Activated T-helper 17 cell treated with anti-CD3 and anti-CD28 coated beads, Interleukin-2, amount 50 U/mL, for 72 hours (primary cell): ENCODE results near the gene SEZ6L. TPM values are rescaled to one million over a fixed set of nuclear protein-coding genes. Genes with fewer than 3 reads are reported as not detected.

Experiments used
- ATAC-seq: fragments of 150-1000 bp; cut with Tn5 transposase; replicated peaks from 2 replicates; pipeline ENCODE4 v1.10.0; 2021; ENCODE audit warnings: mild to moderate bottlenecking, moderate library complexity
- H3K27ac Mint-ChIP-seq: one replicate; pipeline ENCODE4 v1.8.0; 2022; ENCODE audit warnings: mixed read lengths
- H3K27me3 Mint-ChIP-seq: one replicate; pipeline ENCODE4 v1.8.0; 2022; ENCODE audit warnings: mixed read lengths
- H3K36me3 Mint-ChIP-seq: one replicate; pipeline ENCODE4 v1.8.0; 2022; ENCODE audit warnings: low read depth, mild to moderate bottlenecking, mixed read lengths
- H3K4me1 Mint-ChIP-seq: one replicate; pipeline ENCODE4 v1.8.0; 2022; ENCODE audit warnings: mixed read lengths
- H3K4me3 Mint-ChIP-seq: one replicate; pipeline ENCODE4 v1.8.0; 2022; ENCODE audit warnings: mild to moderate bottlenecking, mixed read lengths
- H3K9me3 Mint-ChIP-seq: one replicate; pipeline ENCODE4 v1.8.0; 2022; ENCODE audit warnings: mixed read lengths
- total RNA-seq, 2 donors: library from RNA; stranded (reverse); gene quantifications; one replicate each; pipeline ENCODE4 v1.2.3, GENCODE V29; 2022

SEZ6L gene
- total RNA-seq, 2 donors from 2014 or later, result 0.48 TPM; not detected in 1

DNA sequence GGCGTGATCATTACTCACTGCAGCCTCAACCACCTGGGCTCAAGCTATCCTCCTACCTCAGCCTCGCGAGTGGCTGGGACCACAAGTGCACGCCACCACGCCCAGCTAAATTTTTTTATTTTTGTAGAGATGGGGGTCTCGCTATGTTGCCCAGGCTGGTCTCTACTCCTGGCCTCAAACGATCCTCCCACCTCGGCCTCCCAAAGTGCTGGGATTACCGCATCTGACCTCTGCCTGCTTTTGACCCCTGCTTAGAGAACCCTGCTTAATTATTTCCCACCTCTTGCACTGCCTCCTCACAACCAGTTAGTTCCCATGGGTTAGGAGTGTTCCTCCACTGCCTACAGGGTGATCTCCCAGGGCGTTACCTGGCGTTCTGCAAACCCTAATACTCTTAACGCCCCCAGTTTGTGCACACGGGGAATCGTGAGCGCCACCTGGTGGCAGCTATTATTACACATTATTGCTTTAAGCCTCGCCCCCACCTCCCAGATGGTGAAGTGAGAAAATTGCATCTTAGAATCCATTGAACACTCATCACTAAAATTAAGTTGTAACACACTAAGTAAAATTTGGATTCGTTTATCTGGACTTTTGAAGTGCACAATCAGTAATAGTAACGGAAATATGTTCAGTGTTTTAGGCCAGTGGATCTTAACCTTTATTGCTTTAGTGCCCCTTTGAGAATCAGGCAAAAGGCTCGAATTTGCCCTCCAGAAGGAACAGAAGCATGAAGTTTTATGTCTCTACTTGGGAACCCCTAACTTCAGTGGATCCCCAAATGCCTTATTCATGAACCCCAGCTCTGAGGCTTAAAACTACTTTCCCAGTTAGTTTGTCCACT, 198.4 kb downstream of the SEZ6L start:
- Mint-ChIP-seq H3K4me1 (no peaks in the 10 kb centered on the region), H3K4me3 (no peak overlapping the region), H3K27me3 (peaks cover 14% of the 10 kb centered on the region), H3K9me3 (no peaks in the 10 kb centered on the region), H3K27ac (no peak overlapping the region), H3K36me3 (no peaks in the 10 kb centered on the region)
- peak; percentile 65 for ATAC-seq

DNA sequence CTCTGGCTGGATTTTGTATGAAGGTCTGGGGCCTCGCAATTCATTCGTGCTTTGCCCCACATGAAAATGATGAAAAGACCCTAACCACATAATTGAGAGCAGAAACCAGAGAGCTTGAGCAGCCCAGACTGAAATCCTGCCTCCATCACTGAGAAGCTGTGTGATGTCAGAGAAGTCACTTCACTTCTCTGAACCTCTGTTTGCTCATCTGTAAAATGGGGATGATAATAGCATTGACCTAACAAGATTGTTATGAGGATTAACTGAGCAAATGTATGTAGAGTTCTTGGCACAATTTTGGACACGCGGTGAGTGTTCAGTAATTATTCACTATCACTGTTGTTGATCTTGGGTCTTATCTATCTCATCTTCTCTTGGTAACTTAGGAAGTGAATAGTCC, 203.6 kb downstream of the SEZ6L start:
- Mint-ChIP-seq H3K9me3 (no peaks in the 10 kb centered on the region), H3K36me3 (no peaks in the 10 kb centered on the region), H3K27me3 (peaks cover 30% of the 10 kb centered on the region), H3K4me1 (peaks cover 6% of the 10 kb centered on the region), H3K27ac (no peak overlapping the region), H3K4me3 (no peak overlapping the region)
- ATAC-seq, result no peak

DNA sequence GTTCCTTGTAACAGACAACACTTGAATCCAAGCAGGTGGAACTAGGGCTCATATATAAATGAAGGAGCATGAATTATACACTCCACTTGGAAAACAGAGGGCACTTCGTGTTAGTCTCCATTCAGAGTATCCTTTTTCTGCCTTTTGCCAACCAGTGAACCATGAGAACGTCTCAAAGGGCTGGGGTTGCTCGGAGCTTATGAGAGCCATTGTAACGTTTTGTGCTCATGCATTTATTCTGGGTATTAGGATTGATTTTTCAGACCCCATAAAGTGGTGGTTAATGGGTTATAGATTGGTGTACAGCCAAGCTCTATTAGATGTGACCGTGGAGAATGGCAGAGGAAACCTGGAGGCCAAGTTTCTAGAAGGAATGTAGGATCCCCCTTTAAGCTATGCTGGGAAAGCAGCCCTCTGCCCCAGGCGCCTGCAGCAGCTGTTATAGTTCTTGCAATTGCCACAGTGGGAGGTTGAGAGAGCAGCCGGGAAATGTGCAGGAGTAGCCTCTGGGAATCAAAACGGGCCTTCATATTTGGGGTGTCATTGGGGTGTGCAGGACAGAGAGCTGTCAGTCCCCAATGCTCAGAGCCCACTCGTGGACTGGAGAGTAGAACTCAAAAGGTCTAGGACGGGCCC, 205.2 kb downstream of the SEZ6L start:
- peaks cover 39% of the 10 kb centered on the region for H3K27me3 Mint-ChIP-seq
- H3K4me1 Mint-ChIP-seq, result peaks cover 6% of the 10 kb centered on the region
- H3K4me3 Mint-ChIP-seq, result no peak overlapping the region
- no peak for ATAC-seq
- no peaks in the 10 kb centered on the region for H3K36me3 Mint-ChIP-seq
- no peak overlapping the region for H3K27ac Mint-ChIP-seq
- H3K9me3 Mint-ChIP-seq, result no peaks in the 10 kb centered on the region

DNA sequence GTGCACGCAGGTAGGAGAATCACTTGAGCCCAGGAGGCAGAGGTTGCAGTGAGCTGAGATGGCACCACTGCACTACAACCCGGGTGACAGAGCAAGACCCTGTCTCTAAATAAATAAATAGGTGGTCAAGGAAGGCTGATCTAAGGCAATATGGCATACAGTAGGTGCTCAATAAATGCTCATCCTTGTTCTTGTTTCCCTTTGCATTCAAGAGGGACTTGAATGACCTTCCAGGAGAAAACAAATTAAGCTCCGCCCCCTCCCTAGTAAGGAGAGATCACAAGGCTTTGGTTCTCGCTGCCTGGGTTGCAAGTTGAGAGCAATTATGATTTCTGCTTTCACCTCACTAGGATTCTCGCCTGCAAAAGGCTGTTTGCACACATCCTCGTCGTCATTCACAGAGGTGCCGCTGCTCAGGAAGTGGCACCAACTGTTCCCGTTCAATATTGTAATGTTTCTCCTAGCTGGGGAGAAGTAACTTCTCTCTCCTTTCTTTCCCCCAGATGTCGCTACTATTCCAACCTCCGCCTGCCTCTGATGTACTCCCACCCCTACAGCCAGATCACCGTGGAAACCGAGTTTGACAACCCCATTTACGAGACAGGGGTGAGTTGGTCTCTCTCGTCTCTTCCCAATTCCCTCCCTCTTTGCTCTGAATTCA, 208.0 kb downstream of the SEZ6L start:
- Mint-ChIP-seq H3K36me3 (no peaks in the 10 kb centered on the region), H3K27ac (peak overlapping the region; percentile 21), H3K4me1 (peaks cover 6% of the 10 kb centered on the region), H3K4me3 (peak overlapping the region; percentile 18), H3K27me3 (peaks cover 44% of the 10 kb centered on the region), H3K9me3 (no peaks in the 10 kb centered on the region)
- no peak for ATAC-seq

DNA sequence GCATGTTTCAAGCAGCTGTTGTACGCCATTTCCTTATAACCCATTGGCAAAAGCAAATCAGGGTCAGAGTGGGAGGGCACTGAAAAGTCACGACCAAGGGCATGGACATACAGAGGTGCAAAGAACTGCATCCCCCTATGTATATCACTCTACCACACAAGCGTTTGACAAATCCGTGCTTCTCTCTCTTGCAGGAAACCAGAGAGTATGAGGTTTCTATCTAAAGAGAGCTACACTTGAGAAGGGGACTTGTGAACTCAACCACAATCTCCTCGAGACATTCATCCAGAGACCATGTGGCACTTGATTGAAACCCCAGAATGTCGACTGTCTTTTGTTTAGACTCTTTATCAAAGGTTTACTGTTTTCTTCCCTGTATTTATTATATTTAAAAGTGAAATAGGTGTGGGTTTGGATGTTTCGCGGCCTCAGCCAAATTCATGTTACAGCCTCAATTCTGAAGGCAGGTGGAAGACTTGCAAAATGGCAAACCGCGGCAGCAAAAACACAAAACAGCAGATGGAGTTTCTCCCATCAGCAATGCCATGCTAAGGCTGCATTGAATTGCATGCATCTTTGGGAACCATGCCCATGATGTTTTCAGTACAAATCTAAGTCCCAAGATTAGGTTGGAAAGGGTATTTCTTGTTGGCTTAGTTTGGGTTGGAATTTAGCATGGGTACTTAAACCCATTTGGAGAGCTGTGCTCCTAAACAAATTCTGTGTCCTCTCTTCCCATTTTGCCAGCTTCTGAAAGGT, 211.0 kb downstream of the SEZ6L start:
- Mint-ChIP-seq H3K4me1 (peaks cover 6% of the 10 kb centered on the region), H3K27me3 (peaks cover 54% of the 10 kb centered on the region), H3K27ac (no peak overlapping the region), H3K9me3 (no peaks in the 10 kb centered on the region), H3K36me3 (no peaks in the 10 kb centered on the region), H3K4me3 (no peak overlapping the region)
- no peak for ATAC-seq

DNA sequence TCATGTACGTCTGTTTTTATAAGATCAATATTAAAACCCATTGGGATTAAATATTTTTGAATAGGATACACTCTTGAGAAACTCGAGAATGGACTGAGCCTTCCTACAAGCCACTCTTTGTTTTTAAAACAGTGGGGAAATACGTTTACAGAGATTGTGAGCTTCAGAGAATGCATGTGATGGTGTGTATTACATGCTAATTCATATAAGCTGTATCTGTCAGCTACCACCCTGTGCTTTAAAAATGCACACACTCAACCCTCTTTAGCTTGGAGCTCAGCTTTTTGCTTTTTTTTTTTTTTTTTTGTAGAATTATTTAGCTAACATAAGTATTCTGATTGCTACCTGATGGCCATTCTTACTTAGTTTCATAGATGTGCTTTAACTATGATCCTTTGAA, 213.5 kb downstream of the SEZ6L start:
- H3K9me3 Mint-ChIP-seq, result no peaks in the 10 kb centered on the region
- H3K4me1 Mint-ChIP-seq, result no peaks in the 10 kb centered on the region
- H3K27me3 Mint-ChIP-seq, result peaks cover 45% of the 10 kb centered on the region
- ATAC-seq, result no peak
- no peaks in the 10 kb centered on the region for H3K36me3 Mint-ChIP-seq
- no peak overlapping the region for H3K27ac Mint-ChIP-seq
- H3K4me3 Mint-ChIP-seq, result no peak overlapping the region

DNA sequence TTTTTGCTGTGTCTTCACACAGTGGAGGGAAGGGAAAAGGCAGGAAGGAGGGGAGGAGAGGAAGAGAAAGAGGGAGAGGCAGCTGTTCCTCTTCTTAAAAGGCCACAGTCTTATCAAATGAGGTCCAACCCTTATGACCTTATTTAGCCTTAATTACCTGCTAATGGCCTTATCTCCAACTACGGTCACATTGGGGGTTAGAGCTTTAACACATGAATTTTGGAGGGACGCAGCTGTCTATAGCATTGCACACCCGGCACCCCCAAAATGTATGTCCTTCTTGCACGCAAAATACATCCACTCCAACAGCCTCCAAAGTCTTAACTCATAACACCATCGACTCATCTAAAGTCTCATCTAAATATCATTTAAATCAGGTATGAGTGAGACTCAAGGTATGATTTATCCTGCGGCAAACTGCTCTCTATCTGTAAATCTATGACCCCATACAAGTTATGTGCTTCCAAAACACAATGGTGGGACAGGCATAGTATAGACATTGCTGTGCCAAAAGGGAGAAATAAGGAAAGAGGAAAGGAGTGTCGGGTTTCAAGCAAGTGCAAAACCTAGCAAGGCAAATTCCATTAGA, 214.8 kb downstream of the SEZ6L start:
- Mint-ChIP-seq H3K4me3 (no peak overlapping the region), H3K27me3 (peaks cover 44% of the 10 kb centered on the region), H3K36me3 (no peaks in the 10 kb centered on the region), H3K27ac (no peak overlapping the region), H3K9me3 (no peaks in the 10 kb centered on the region), H3K4me1 (no peaks in the 10 kb centered on the region)
- ATAC-seq, result no peak

DNA sequence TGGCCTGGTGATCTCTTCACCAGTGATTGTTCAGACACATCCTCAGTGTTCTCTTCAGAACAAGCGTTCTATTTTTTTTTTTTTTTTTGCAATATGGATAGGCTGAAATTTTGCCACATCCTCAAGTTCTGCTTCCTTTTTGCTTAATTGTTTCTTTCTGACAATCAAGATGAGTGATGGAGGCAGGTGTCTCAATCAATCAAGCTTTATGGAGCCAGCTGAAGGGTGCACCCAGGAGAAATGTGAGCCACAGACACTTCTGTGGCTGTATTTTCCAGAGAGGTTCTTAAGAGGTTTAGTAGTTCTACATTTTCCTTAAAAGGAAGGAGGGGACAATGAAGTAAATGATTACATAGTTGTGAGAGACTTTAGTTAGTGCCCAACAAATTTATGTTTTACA, 215.9 kb downstream of the SEZ6L start:
- Mint-ChIP-seq H3K27ac (no peak overlapping the region), H3K4me1 (no peaks in the 10 kb centered on the region), H3K9me3 (no peaks in the 10 kb centered on the region), H3K27me3 (peaks cover 44% of the 10 kb centered on the region), H3K4me3 (no peak overlapping the region), H3K36me3 (no peaks in the 10 kb centered on the region)
- ATAC-seq, result no peak

DNA sequence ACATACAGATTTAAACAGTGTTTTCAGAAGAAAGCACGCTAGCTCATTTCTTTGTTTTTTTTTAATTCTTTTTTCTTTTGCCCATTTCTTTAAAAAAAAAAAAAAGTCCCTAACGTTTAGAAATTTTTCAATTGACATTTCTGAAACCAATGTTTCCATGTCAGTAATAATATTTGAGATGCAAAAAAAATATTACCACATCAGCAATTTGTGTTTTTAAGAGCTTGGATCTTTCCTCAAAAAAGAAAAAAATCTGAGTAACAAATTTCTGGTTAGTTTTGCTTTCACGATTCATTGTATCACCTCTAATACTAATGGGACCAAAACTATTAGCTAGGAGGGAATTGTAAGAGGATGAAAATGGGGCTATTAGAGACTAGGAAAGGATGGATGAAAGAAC, 219.9 kb downstream of the SEZ6L start:
- Mint-ChIP-seq H3K4me3 (no peak overlapping the region), H3K9me3 (no peaks in the 10 kb centered on the region), H3K4me1 (no peaks in the 10 kb centered on the region), H3K27ac (no peak overlapping the region), H3K36me3 (no peaks in the 10 kb centered on the region), H3K27me3 (peaks cover 32% of the 10 kb centered on the region)
- no peak for ATAC-seq

DNA sequence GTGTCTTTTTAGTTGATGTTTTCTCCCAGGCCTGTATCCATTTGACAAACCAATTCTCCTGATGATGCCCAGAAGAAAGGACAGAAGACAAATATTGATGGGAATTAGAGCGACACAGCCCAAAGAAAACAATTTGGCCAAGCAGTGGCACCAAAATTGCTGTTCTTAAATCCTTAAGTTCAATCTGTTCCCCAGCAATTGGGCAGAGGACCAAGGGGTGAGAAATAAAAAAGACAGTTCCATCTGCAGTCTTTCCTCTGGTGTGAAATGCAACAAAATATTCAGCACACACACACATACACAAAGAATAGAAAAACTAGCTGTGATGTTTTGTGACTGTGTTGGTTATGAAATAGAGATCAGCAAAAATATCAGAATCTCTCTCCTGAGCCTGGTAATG, 221.8 kb downstream of the SEZ6L start:
- peaks cover 25% of the 10 kb centered on the region for H3K27me3 Mint-ChIP-seq
- no peaks in the 10 kb centered on the region for H3K36me3 Mint-ChIP-seq
- H3K9me3 Mint-ChIP-seq, result no peaks in the 10 kb centered on the region
- no peaks in the 10 kb centered on the region for H3K4me1 Mint-ChIP-seq
- no peak for ATAC-seq
- H3K4me3 Mint-ChIP-seq, result no peak overlapping the region
- H3K27ac Mint-ChIP-seq, result no peak overlapping the region

DNA sequence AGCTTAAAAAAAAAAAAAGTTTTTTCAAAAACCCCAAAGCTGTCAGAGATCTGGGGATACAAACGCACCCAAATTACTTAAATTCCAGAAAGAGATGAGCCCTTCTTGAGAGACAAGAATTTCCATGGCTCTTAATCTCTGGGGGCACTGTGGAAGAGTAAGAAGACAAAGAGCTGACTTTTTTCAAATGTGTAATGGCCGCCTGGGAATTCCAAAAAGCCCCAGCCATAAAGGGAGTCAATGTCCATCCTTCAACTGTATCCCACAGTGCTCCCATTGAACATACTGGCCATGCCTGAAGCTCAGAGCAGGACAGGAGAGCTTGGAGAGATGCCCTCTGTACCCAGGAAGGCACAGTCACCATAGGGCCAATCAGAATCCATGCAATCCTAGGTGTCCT, 222.4 kb downstream of the SEZ6L start:
- Mint-ChIP-seq H3K4me3 (no peak overlapping the region), H3K27ac (no peak overlapping the region)

DNA sequence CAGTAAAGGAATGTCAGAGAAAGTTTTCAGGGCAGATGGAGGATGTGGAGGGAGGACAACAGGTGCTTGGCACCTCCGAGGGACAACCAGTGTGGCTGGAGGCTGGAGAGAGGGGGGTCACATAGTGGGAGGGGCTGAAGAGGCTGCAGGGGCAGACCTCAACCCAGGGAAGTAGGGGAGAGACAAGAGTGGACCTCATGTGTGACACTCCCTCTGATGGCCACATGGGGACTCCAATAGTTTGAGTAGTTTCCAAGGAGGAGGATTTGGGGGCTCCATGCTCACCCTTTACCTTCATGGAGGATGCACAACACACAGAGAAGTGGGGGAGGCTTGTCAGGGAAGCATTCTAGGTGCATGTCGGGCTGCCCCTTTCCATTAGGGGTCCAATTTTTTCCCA, 224.7 kb downstream of the SEZ6L start:
- ATAC-seq, result no peak
- H3K4me3 Mint-ChIP-seq, result no peak overlapping the region
- H3K4me1 Mint-ChIP-seq, result no peaks in the 10 kb centered on the region
- H3K27ac Mint-ChIP-seq, result no peak overlapping the region
- no peaks in the 10 kb centered on the region for H3K9me3 Mint-ChIP-seq
- H3K36me3 Mint-ChIP-seq, result no peaks in the 10 kb centered on the region
- peaks cover 15% of the 10 kb centered on the region for H3K27me3 Mint-ChIP-seq

More for the DNA sequence above, 222.4 kb downstream of the SEZ6L start:
- Mint-ChIP-seq H3K36me3 (no peaks in the 10 kb centered on the region), H3K9me3 (no peaks in the 10 kb centered on the region), H3K27me3 (peaks cover 25% of the 10 kb centered on the region), H3K4me1 (no peaks in the 10 kb centered on the region)
- no peak for ATAC-seq

DNA sequence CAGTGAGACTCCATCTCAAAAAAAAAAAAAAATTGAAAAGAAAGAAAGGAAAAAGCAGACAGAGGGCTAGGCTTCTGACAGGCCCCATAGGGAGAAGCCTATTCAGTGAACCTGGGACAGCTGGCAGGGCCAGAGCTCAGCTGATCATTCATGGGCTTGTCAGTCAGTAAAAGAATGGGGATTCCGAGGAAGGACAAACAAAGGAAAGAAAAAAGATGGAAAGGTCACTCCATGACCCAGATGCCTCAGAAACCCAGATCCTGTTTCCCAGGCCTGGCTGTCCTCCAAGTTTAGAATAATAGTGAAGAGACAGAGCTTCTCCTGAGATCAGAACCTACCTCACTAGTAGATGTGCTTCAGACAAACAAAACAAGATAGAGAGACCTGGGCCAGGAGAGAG, 225.5 kb downstream of the SEZ6L start:
- H3K4me1 Mint-ChIP-seq, result no peaks in the 10 kb centered on the region
- ATAC-seq, result no peak
- no peak overlapping the region for H3K4me3 Mint-ChIP-seq
- H3K27ac Mint-ChIP-seq, result no peak overlapping the region
- H3K36me3 Mint-ChIP-seq, result no peaks in the 10 kb centered on the region
- H3K27me3 Mint-ChIP-seq, result peaks cover 11% of the 10 kb centered on the region
- no peaks in the 10 kb centered on the region for H3K9me3 Mint-ChIP-seq

DNA sequence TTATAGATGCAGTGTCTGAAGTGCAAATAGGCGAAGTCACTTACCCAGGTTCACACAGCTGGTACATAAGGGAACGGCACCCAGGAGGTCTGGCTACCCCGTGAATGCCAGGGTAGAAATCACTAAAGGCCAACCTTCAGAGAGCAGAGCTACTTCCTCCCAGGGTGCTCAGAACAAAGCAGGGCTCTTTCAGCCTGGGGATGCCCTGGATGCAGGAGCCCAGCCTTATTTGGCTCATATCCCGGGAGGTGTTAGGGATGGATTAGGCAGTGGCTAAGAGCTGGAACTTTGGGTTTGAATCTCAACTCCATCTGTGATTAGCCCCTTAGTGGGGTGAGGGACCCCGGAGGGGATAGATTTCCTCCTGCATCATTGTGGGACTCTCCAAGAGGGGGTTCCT, 226.7 kb downstream of the SEZ6L start:
- no peaks in the 10 kb centered on the region for H3K36me3 Mint-ChIP-seq
- no peaks in the 10 kb centered on the region for H3K4me1 Mint-ChIP-seq
- no peak overlapping the region for H3K4me3 Mint-ChIP-seq
- no peak for ATAC-seq
- H3K27me3 Mint-ChIP-seq, result peaks cover 6% of the 10 kb centered on the region
- H3K9me3 Mint-ChIP-seq, result no peaks in the 10 kb centered on the region
- H3K27ac Mint-ChIP-seq, result no peak overlapping the region
